ENCODE measurements around the gene SPIN1.

SPIN1 gene

DNA sequence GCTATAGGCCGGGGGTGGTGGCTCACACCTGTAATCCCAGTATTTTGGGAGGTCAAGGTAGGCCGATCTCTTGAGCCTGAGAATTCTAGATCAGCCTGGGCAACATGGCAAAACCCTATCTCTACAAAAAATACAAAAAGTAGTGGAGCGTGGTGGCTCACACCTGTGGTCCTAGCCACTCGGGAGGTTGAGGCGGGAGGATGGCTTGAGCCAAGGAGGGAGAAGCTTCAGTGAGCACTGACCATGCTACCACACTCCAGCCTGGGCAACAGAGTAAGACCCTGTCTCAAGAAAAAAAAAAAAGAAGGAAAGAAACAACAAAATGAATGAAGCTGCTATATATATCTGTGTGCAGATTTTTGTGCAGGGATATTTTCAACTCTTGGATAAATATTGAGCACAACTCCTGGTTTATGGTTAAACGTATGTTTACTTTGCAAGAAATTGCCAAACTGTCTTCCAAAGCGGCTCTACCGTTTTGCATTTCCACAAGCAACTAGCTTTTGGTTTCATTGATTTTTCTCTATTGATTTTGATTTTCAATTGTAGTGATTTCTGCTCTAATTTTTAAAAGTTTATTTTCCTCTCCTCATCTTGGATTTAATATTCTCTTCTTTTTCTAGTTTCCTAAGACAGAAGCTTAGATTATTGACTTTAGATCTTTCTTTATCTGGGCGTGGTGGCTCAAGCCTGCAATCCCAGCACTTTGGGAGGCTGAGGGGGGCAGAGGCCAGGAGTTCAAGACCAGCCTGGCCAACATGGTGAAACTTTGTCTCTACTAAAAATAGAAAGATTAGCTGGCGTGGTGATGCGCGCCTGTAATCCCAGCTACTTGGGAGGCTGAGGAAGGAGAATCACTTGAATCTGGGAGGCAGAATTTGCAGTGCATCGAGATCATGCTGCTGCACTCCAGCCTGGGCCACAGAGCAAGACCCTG, 49.2 kb downstream of the SPIN1 start:
- no peak for DNase-seq

DNA sequence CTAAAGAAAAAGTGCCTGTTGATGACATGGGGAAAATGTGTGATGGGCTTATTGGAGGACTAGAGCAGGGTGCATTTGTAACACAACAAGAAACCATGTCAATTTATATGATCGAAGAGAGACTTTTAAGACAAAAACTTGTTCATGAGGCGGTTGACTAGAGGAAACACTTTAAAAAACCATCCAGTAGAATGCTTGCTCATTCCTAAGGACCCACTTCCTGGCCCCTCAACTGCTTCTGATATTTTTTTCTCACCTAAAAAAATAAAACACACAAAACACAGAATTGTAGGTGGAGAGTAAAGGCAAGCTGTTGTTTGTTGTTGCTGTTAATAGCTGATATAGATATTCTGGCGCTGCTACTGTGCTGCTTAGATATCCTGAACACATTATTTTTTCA, 50.6 kb downstream of the SPIN1 start:
- no peak for DNase-seq

DNA sequence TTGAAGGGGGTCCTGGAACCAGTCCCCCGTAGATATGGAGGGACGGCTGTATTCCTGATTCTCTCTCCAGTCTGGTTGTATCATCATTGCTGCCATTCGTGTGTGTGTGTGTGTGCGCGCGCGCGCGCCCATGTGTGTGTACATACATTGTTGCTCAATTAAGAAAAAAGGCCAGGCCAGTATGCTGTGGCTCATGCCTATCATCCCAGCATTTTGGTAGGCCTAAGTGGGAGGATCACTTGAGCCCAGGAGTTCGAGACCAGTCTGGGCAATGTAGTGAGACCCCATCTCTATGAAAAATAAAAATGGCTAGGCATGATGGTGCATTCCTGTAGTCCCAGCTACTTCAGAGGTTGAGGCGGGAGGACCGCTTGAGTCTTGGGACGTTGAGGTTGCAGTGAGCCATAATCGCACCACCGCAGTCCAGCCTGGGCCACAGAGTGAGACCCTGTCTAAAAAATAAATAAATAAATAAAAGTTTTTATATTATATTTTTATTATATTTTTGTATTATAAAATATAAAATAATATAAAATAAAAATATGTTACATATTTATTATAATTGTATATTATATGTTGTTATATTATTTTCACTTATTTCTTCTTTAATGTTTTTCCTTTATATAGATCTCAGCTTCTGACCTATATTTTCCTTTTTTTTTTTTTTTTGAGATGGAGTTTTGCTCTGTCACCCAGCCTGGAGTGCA, 53.2 kb downstream of the SPIN1 start:
- no peak for DNase-seq

DNA sequence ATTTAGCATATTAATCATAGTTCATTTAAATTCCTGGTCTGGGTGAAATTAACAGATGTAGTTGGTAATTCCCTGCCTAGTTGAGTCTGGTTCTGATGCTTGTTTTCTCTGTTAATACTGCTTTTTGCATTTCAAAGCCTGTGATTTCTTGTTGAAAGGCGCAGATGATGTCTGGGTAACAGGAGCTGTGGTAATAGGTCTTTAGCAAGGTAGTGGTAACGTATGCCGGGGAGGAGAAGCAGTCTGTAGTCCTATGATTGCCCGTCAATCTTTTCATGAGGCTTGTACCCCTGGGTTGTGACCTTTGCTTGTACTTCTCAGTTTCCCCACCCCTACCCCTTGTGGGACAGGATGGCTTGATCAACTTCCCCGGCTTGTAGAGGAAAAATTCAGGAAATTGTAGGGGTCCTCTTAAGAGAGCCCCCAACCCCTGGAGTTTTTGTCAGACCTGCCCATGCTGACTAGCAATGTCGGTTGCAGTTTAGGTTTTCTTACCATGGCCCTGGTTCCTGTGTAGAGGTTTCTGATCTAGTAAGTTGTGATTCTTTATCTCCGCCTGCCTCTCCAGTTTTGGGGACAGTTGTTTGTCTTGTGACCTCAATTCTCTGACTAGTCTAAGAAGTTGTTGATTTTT, 55.4 kb downstream of the SPIN1 start:
- no peak for DNase-seq

DNA sequence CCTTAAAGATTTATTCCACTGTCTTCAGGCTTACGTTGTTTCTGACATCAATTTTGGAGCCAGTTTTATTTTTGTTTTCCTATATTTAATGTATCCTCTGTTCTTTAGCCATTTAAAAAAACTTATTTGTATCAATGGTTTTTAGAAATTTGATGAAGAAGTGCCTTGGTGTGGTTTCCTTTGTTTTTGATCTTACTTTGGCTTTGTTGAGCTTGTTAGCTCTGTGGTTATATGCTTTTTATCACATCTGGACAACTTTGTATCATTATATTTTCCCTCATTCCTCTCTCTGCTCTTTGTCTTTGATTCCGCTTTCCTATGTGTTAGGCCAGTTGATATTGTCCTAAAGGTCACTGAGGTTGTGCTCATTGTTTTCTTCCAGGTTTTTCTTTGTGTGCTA, 58.5 kb downstream of the SPIN1 start:
- no peak for DNase-seq

DNA sequence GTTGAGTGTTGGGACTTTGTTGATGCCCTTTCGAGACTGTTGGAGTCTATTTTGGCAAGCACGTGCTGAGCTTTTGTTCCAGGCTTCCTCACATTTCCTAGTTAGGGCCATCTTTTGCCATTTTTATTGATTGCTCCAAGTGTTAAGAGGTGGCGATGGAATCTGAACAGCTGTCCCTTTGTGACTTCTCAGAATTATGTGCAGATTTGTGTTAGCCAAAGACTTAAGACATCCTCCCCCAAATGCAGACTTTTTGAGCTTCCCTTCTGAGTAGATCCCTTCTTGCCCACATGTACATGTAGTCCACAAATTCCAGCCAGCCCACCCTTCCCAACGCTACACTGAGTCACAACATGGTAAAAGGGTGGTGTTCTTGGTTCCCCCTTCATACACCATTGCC, 59.2 kb downstream of the SPIN1 start:
- no peak for DNase-seq

DNA sequence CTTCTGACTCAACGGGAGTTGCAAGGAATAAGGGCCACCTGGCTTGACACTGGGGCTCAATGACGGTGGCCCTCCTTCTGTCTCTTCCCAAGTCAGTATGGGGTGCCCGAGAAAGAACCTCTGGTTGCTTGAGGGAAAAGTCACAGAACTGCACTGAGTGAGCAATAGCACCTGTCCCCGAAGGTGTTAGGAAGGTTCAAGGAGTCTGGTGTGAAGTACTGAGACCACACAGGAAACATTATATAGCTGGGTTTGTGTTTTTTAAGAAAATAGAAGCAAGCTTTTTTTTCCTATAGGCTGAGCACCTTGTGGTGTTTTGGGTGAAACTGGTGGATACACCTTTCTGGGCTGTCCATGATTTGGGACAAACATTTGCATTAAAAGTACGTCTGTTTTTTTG, 62.9 kb downstream of the SPIN1 start:
- DNase-seq: no peak

DNA sequence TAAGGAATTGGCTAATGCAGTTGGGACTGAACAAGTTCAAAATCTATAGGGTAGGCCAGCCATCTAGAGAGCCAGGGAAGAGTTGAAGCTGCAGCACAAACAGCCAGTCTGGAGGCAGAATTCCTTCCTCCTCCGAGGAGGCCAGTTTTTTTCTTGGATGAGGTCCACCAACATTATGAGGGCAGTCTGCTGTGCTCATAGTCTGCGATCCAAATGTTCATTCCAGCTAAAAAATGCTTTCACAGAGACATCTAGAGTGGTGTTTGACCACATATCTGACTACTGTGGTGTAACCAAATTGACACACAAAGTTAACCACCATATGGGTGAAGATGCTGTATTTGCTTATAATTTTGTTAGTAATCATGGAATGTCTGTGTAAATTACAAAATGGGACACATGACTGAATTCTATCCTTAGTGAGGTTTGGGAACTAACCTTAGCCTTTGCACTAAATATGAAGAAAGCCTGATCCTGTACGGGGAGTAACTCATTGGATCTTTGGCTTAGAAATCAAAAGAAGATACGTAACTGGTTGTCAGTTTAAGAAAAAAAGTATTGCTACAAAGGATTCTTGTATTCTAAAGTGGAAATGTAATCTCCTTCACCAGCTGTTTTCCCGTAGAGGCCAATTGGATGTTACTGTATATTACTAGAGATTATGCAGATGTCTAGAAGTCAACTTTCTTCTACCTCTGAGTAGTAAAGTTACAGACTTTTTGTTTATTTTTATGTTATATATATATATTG, 70.6 kb downstream of the SPIN1 start:
- no peak for DNase-seq

DNA sequence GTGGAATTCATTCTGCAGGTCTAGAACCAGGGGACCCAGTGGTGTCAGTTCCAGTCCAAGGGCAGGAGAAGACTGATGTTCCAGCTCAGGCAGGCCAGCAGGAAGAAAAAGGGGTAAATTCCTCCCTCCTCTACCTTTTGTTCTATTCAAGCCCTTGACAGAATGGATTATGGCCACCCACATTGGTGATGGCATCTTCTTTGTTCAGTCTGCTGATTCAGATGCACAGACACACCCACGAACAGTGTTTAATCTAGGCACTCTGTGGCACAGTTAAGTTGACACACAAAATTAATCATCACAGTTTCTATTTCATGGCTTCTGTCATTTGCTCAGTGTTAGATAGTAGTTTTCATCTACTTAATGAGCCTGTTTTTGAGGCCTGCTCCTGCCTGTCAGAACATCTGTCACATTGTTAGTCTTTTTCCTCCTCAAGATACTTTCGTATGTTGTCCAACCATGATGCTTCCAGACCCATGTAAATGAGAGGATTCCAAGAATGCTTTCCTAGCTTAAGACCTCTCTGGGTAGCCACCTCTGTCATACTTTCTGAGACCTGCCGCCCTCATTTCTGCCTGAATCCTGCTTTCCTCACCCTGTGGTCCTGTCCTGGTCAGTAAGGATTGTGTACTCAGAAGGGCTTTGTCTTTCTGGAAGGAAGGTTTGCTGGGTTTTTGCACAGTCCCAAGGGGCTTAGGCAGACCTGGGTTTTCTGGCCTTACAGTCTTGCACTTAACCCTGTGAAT, 72.5 kb downstream of the SPIN1 start:
- no peak for DNase-seq

DNA sequence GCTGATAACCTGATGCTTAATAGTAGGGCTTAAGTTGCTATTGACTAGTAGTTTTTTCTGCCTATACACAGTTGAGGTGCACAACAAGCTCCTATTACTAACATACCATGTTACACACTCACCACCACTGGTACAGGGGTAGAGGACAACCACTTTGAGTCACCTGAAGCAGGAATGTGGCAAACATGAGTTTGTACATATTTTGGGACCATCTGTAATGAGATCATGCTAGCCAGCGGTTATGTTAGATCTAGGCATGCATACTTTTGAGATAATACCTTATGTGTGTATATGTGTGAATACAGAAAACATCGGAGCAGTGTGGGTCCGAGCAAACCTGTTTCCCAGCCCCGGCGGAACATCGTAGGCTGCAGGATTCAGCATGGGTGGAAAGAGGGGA, 73.9 kb downstream of the SPIN1 start:
- no peak for DNase-seq

DNA sequence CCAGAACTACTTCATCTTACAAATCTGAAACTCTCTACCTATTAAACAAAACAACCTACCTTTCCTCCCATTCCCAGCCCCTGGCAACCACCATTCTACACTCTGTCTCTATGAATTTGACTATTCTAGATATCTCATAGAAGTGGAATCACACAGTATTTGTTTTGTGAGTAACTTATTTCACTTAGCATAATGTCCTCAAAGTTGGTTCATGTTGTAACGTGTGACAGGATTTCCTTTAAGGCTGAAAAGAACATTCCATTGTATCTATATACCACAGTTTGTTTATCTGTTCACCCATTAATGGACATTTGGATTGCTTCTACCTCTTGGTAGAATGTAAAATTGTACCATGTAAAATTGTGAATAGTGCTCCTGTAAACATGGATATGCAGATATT, 76.6 kb downstream of the SPIN1 start:
- no peak for DNase-seq

DNA sequence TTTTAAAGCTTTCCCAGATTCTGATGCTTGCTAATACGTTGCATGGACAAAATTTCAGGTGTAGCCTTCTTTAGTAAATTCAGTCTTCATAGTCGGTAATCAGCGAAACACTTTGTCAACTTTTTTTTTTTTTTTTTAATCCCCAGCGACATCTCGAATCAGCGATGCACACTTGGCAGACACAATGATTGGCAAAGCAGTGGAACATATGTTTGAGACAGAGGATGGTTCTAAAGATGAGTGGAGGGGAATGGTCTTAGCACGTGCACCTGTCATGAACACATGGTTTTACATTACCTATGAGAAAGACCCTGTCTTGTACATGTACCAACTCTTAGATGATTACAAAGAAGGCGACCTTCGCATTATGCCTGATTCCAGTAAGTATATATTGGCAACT, 80.0 kb downstream of the SPIN1 start:
- DNase-seq: no peak

DNA sequence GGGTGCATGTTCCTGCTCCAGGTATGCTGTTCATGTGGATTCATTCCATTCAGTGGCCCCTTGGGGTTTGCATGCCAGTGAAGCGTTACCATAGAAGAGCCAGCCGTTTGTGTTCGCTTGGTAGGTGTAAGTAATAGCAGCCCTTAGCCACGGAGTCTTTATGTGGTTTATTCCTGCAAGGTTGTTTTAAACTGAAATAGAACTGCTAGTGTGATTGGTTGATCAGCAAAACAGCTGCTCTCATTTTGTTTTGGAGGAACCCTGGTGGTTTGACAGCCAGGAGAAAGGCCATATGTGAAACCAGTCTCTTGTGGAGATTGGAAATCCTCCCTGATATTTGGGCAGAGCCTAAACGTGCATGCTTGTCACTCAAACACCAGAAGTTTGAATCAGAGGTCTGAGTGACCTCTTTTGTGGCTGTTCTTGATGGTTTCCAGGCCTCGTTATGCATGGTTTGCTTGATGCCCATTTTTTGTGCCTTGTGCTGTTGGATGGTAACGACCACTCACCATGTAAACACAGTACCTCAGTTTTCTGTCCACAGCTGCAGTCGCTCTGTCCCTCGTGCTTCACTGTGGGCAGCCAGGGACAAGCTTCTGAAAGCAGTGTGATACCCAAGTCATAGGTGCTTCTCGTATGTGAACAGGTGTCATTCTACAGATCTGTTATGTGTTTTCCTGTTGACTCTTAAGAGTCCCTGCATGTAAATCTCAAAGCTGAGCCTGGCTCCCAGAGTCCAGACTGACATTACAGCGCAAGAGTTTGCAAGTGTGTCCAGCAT, 88.4 kb downstream of the SPIN1 start:
- DNase-seq: no peak

DNA sequence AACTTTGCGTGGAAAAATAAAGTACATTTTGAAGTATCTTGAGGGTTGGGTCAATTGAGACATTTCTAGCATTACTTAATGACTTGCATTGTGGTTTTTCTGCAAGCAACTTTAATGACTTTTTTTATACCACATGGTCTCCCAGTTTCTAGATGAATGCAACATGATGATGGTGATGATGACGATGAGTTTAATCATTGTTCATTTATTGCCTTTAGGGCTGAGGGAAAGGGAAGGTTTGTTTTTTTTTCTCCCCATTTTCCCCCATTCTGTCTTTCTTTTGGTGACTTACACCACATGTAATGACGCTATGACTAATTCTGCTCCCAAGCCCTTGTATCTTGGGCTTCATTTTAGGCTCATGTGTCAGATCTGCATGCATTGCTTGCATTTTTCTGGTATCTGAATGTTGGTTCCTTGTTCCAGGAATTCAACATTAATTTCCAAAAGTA, 89.1 kb downstream of the SPIN1 start:
- no peak for DNase-seq

DNA sequence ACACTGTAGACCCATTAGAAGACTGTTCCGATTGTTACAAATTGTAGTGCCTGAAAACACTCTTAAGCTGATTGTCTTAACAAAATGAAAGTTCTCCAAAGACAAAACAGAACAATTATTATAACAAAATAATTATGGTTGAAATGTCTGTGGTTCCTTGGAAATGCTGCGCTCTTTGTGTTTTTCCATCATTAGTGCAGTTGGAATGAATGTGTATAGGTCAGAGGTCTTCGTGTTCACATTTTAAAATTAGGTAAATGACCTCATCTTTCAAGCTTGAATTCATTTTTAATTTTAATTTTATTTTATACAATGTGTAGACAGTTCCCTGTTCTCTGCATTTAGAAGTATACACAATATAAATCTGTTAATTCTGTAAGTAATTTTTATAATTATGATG, 90.0 kb downstream of the SPIN1 start:
- DNase-seq: no peak

DNA sequence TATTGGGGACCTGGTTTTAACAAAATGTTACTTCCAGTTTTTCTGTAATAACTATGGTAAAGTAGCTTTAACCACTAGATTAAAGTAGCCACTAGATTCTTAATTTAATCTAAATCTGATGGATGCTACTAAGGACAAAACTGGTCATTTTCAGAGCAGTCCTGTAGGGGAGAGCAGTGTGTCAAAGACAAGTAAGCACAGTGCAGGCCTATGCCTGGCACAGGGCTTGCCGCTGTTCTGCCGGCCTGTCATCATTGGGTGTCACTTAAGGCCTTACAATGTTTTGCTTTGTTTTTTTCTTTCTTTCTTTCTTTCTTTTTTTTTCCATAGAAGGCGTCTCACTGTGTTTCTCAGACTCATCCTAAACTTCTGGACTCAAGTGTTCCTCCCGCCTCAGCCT, 93.7 kb downstream of the SPIN1 start:
- no peak for DNase-seq

DNA sequence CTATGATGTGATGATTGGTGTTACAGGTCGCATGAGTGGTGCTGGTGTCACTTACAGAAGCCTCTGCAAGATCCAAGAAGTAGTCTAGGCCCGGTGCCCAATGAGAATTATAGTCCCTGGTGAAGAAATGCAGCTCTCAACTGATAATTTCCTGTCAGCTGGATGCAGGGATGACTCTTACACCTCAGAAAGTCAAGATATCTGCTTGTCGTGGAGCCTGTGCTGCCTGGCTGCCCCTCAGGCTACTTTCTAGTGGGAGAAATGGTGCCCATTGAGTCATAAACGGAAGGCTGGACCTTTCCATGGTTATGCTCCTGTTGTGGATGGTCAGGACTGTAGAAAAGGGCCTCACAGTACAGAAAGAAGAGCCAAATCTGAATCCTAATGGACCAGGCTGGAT, 99.9 kb downstream of the SPIN1 start:
- DNase-seq: no peak

DNA sequence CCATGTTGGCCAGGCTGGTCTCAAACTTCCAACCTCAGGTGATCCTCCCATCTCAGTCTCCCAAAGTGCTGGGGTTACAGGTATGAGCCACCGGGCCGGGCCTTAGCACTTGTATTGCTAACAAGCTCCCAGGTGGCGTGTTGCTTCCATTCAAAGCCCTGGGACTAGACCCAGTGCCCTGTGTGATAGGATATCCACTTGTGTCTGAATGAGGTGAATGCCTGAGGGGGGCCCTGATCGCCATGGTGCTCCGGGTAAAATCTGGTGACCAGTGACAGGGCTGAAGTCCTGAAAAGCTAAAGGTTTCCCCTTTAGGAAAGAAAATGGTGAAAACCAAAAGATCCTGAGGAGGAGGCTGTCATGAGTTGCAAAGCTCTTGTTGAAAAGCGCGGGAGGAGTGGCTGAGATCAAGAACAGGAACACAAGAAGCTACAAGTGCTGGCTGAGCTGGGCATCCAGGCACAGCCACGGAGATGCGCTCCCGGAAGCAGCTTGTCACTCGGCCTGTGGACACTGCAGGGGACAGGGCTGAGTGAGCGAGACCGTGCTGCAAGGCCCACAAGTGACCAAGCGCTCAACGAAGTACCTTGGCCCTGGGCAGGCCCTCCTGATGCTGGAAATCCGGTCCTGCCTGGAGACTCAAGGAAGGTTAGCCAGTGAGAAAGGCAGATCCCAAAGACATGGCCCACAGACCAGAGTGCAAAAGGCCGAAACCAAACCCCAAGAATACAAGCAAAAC, 106.9 kb downstream of the SPIN1 start:
- no peak for DNase-seq

DNA sequence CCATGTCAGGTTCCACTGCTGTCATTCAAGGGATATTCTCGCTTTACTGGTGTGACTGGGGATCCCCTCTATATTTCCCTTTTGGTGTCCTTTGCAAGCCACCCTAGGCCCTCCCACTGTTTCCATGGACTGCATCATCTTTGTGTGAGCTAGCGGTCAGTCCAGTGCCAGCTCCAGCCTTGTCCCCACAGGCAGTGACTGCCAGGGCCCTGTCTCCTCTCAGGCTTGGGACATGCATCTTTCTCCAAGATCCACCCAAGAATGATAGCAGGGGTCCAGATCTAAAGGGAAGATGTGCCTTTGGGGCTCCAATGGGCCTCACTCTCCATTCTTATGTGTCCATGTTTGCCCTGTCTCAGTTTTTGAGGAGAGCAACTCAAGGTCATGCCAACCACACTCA, 109.0 kb downstream of the SPIN1 start:
- no peak for DNase-seq

DNA sequence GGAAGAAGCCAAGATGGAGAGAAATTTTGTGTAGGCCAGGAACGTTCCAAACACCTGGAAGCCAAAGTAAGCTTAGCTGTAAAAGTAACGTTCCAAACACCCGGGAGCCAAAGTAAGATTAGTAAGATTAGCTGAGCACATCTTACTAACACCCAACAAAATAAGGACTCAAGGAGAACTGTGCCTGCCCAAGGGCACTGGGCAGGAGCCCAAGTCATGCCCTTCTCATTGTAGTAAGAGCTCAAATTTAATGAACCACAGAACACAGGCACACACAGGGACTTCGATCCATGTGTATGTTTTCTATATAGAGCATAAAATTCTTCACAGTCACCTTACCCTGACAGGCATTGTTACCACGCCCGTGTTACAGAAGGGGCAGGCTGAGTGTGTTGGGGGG, 110.6 kb downstream of the SPIN1 start:
- DNase-seq: no peak

DNA sequence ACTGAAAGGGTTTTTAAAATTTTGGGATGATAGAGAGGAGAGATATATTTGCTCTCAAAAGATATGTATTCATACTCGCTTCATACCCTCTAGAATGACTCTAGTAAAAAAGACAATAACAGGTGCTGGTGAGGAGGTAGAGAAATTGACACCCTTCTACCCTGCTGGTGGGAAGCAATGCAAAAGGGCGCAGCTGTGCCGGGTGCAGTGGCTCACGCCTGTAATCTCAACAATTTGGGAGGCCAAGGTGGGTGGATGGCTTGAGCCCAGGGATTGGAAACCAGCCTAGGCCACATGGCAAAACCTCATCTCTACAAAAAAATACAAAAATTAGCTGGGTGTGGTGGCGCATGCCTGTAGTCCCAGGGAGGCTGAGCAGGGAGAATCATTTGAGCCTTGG, 112.8 kb downstream of the SPIN1 start:
- DNase-seq: no peak
